Kidney tubule cell (primary cell): ENCODE measurements around the gene PLCD3.
"Not testable (repeated sequence)": the region's sequence is repeated elsewhere in the genome, so short reads cannot be mapped to it uniquely, and the experiment has no call there.

Experiments used
- DNase-seq: peaks from one replicate; pipeline ENCODE4 v3.0.0-alpha.2; 2018; ENCODE audit warnings: low spot score

PLCD3 gene

GRCh38 chr17:45132572-45133463, 503 bp upstream of the PLCD3 start:
- peak; percentile 86 for DNase-seq

DNA sequence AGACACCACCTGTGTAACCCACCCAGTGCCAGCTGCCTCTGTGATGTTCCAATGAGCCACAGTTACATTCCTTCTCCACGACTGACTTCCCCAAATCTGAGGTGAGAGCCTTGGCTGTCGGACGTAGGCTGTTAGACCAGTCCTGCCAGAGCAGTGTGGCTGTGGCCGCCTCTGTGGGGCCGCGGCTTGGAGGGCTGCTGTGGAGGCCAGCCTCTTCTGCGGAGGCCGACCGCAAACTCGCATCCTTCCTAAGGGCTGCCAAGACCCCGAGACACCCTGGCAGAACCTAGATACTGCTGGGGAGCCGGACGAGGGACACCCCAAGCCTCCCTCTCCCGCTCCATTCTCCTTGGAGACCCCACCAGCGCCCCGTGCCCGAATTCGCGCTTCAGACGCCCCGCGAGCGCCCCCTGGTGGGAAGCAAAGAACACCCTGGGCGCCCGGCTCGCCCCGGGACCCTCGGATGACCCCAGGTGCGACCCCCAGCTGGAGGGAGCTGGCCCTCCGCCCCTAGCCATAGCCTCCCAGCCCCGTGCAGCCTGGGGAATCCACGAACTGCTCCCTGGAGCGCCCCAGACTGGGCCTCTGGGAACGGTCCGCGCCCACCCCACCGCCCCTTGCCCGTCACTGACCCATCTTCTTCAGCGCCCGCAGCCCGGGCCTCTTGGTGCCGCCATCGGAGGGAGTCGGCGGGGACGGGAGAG, 547 bp downstream of the PLCD3 start:
- DNase-seq = peak; percentile 36

GRCh38 chr17:45130681-45131615, 1.4 kb downstream of the PLCD3 start:
- no peak for DNase-seq

GRCh38 chr17:45129940-45130680, 2.2 kb downstream of the PLCD3 start:
- peak; percentile 82 for DNase-seq

- DNase-seq = peak; percentile 49
Measured at GRCh38 chr17:45129426-45129939, 2.8 kb downstream of the PLCD3 start.

- no peak for DNase-seq
Measured at GRCh38 chr17:45128989-45129388, 3.3 kb downstream of the PLCD3 start.

DNA sequence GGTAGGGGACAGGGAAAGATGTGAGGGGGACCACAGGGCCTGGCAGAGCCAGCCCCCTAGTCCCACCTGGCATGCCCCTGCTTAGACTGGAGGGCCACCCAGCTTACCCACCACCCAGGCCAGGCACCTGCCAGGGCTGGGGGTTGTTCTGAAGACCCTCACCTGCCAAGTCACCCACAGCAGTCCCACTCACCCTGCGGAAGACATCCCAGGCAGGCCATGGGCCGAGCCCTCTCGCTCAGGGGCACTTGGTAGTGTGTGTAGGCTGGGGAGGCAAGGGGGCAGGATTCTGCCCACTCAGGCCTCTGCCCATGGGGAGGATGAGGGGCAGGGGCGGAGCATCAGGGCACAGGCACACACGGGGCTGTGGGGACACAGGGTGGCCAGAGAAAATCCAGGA, 4.0 kb downstream of the PLCD3 start:
- DNase-seq = no peak

DNA sequence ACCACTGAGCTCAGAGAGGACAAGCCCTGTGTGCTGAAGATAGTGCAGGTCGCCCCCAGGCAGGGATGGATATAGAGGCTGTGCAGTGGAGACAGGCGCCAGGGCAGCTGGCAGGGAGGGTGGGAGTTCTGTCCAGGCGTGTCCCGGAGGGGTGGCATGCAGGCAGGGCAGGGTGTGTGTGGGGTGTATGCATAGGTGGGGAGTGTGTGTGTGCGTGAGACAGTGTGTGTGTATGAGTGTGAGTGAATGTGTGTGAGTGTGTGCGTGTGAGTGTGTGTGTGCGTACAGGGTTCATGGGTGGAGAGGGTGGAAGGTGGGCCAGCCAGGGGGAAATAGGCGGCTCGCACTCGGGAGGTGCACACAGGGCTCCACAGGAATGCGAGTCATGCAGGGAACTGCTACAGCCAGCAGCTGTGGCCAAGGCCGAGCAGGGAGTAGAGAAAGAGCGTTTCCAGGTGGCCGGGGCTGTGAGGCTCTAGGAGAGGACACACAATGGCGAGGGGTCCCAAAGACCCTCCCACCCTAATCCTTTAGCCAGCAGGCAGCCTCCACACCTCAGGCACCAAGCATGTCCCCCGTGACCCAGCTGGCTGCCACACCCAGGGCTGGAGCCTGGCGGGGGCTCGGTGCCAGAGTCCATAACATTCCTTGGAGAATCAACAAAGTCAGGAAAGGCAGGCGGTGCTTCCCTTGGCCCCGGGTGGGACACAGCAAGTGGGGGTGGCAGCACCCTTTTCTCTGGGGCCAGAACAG, 4.6 kb downstream of the PLCD3 start:
- peak; percentile 64 for DNase-seq

GRCh38 chr17:45127207-45127547, 5.1 kb downstream of the PLCD3 start:
- DNase-seq = no peak

GRCh38 chr17:45125509-45125908, 6.8 kb downstream of the PLCD3 start:
- DNase-seq = no peak

- not testable (repeated sequence) for DNase-seq
Measured at GRCh38 chr17:45124797-45125122, 7.6 kb downstream of the PLCD3 start.

DNA sequence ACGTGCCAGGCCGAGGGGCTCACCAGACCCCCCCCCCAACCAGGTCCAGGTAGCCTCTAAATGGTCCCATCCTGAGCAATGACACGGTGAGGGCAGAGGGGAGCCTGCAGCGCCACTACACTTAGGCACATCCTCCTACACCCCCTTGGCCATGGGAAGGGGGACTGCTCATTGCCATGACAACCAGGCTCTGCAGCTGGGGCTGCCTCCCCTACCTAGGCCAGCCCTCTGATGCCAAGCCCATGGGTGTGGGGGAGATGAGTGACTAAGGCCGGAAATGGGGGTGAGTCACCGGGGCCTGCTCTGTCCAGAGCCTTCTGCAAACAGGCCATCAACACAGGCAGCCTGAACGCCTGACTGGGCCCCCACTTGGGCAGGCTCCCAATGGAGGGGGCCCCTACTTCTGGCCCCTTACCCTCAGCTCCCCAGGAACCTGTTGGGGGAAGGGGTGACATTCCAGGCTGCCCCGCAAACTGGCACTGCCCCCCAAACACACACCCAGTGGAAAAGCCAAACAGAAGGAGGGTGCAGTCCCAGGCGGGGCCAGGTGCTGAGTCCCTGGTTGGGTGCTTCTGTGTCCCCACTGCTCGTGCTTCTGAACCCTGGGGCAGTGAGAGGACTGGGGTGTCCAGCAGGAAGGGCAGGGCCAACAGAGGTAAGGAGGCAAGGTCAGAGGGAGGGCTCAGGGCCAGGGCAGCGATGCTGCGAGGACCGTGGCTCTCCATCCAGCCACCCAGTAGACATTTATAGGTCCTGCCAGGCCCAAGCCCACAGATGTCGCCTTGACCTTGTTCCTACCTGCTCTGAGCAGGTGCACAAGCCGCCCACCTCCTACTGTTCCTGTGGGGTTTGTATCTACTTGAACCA, 8.2 kb downstream of the PLCD3 start:
- peak; percentile 90 for DNase-seq

DNA sequence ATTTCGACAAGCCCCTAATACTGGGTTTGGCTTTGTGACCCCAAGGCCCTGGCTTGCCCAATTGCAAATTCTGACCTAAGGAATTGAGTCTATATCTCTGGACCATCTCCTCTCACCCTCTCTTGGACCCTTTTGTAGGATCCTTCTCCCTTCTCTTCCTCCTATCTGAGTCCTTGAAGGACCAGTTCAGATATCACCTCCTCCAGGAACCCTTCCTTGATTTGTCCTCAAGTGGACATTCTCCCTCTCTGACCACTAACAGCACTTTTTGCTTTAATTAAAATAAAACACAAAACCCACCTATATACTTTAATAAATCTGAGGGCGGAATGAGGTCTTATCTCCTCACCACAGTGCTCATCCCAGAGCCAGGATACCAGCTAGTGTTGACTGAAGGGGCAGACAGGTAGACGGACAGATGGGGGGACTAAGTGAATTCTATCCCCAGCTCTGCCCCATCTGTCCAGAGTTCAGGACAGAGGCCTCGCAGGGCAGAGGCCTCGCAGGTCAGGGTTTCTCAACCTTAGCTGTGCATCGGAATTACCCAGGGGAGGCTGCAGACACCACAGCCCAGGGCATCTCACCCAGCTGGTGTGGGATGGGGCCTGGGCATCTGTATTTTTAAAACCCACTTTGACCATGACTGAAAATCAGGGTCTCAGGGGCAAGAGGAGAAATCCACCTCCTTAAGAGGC, 9.1 kb downstream of the PLCD3 start:
- no peak for DNase-seq

DNA sequence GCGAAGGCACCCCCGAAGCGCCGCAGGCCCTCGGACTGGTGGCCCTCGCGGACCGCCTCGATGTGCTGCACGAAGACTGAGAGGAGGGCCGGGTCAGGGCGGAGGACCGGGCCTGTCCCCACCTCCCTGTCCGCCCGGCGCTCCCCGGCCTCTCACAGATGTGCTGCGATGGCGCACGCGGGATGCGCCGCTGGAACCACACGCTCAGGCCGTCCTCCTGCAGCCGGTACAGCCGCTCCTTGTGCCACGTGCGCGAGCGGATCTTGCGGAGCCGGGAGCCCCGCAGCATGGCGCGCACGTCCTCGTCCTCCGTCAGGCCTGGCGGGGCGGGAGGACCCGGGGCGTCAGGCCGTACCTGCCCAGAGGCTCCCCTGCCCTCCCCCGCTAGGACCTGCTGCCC, 11.3 kb downstream of the PLCD3 start:
- DNase-seq = no peak

GRCh38 chr17:45120558-45120957, 11.8 kb downstream of the PLCD3 start:
- no peak for DNase-seq

DNA sequence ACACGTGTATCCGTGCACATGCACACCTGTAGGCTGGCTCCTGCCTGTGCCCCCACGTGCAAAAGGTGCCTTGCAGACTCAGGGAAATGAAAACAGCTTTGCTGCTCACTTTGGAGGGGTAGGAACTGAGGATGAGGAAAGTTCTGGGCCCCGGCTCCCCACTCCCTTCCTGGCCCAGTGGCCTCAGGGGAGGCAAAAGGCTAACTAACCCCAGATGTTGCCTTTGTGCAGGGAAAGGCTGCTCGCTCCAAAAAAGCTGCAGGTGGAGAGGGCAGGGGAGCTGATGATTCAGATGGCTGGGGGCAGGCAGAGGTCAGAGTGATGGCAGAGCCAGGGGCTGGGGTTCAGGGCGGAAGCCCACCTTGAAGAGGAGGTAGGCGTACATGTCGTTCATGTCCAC, 12.4 kb downstream of the PLCD3 start:
- no peak for DNase-seq

GRCh38 chr17:45118691-45119090, 13.6 kb downstream of the PLCD3 start:
- DNase-seq = no peak

DNA sequence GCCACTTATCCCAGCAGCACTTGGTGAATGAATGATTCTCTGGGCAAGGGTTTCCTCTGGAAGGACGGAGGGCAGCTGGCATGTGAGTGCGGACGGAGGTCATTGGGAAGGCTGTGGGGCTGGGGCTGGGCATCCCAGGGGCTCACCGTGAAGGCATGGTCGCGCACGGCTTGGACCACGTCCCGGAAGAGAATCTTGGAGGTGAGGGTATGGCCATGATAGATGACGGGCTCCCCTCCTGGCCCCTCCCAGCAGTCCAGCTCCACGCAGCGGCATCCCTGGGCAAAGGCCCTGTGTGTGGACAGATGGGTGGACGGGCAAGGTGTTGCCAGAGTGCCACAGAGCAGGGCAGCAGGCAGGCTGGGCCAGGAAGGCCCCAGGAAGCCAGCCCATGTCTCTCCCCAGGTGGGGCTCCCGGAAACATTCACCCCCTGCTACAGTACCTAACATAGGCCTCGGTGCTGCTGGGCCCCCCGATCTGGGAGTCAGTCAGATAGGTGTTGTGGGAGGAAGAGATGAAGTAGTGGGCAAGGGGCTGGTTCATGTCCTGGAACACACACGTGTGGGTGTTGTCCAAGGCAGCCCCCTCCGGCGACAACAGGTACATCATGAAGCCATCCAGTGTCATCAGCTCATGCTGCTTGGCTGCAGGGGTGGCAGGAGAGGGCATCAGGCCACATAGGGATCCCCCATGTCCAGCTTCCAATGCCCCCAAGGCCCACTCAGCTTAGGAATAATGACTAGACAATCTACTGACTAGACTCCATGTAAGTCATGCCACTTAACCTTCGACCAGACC, 14.3 kb downstream of the PLCD3 start:
- DNase-seq = no peak
